ENCODE results near the gene PPP1R9A.

Gene PPP1R9A

GRCh38 chr7:95097851-95098250 is 190.5 kb downstream of the PPP1R9A start:
- no peak for DNase-seq (ENCODE audit: low spot score)

GRCh38 chr7:95099106-95099505 is 191.7 kb downstream of the PPP1R9A start:
- DNase-seq (ENCODE audit: low spot score) = peak; percentile 66

GRCh38 chr7:95101422-95101821 is 194.0 kb downstream of the PPP1R9A start:
- no peak for DNase-seq (ENCODE audit: low spot score)

- DNase-seq (ENCODE audit: low spot score) = no peak
Measured at GRCh38 chr7:95102662-95103061, 195.3 kb downstream of the PPP1R9A start.

- peak; percentile 78 for DNase-seq (ENCODE audit: low spot score)
Measured at GRCh38 chr7:95104739-95105138, 197.3 kb downstream of the PPP1R9A start.

GRCh38 chr7:95105627-95106026 is 198.2 kb downstream of the PPP1R9A start:
- DNase-seq (ENCODE audit: low spot score) = no peak

- no peak for DNase-seq (ENCODE audit: low spot score)
Measured at GRCh38 chr7:95106401-95106800, 199.0 kb downstream of the PPP1R9A start.

GRCh38 chr7:95110707-95111106 is 203.3 kb downstream of the PPP1R9A start:
- no peak for DNase-seq (ENCODE audit: low spot score)

GRCh38 chr7:95113590-95113989 is 206.2 kb downstream of the PPP1R9A start:
- no peak for DNase-seq (ENCODE audit: low spot score)

GRCh38 chr7:95126053-95126709 is 218.8 kb downstream of the PPP1R9A start:
- no peak for DNase-seq (ENCODE audit: low spot score)

- no peak for DNase-seq (ENCODE audit: low spot score)
Measured at GRCh38 chr7:95132500-95132899, 225.1 kb downstream of the PPP1R9A start.

GRCh38 chr7:95139922-95140321 is 232.5 kb downstream of the PPP1R9A start:
- DNase-seq (ENCODE audit: low spot score) = no peak

- DNase-seq (ENCODE audit: low spot score) = no peak
Measured at GRCh38 chr7:95141755-95142154, 234.4 kb downstream of the PPP1R9A start.

- DNase-seq (ENCODE audit: low spot score) = no peak
Measured at GRCh38 chr7:95144256-95144655, 236.9 kb downstream of the PPP1R9A start.

GRCh38 chr7:95155965-95156364 is 248.6 kb downstream of the PPP1R9A start:
- DNase-seq (ENCODE audit: low spot score) = peak; percentile 65

- DNase-seq (ENCODE audit: low spot score) = no peak
Measured at GRCh38 chr7:95157381-95157780, 250.0 kb downstream of the PPP1R9A start.

- no peak for DNase-seq (ENCODE audit: low spot score)
Measured at GRCh38 chr7:95169678-95170077, 262.3 kb downstream of the PPP1R9A start.

GRCh38 chr7:95172420-95172819 is 265.0 kb downstream of the PPP1R9A start:
- DNase-seq (ENCODE audit: low spot score) = no peak

- DNase-seq (ENCODE audit: low spot score) = no peak
Measured at GRCh38 chr7:95190515-95190914, 283.1 kb downstream of the PPP1R9A start.

GRCh38 chr7:95191795-95192194 is 284.4 kb downstream of the PPP1R9A start:
- DNase-seq (ENCODE audit: low spot score) = no peak

GRCh38 chr7:95198863-95199262 is 291.5 kb downstream of the PPP1R9A start:
- DNase-seq (ENCODE audit: low spot score) = no peak

- DNase-seq (ENCODE audit: low spot score) = peak; percentile 83
Measured at GRCh38 chr7:95199779-95200558, 292.6 kb downstream of the PPP1R9A start.

- DNase-seq (ENCODE audit: low spot score) = no peak
Measured at GRCh38 chr7:95200741-95201140, 293.3 kb downstream of the PPP1R9A start.

GRCh38 chr7:95201727-95202126 is 294.3 kb downstream of the PPP1R9A start:
- DNase-seq (ENCODE audit: low spot score) = no peak
